ENCODE data around the gene ELOA. TPM values are rescaled to one million over a fixed set of nuclear protein-coding genes. Genes with fewer than 3 reads are reported as not detected.

ELOA gene
- total RNA-seq, 4 donors from 2014 or later: 38.2 to 58.2 (median 42.8) TPM

DNA sequence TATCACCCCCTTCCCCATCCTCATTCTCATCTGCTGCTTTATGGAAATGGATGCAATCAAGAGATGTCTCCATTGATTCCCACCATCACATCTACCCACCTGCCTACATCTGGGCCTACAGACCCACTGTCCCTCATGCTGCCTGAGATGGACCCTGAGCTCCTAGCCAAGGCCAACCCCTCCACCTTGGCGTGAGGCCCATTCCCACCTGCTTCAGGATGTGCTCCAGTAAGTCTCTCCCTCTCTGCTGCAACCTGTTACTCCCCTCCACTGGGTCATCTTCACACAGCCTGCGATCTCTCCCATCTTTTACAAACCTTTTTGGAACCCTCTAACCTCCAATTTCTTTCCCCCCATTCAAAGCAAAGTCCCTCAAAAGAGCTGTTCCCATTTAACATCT, 61.8 kb downstream of the ELOA start:
- DNase-seq (ENCODE audit: low spot score in 2 of 2): no peak
- TF ChIP-seq CTCF (IDR thresholded peaks at IDR 0.05) (no peak), POLR2A (IDR thresholded peaks at IDR 0.05) (no peak), POLR2AphosphoS5 (IDR thresholded peaks at IDR 0.05) (no peak), EP300 (IDR thresholded peaks at IDR 0.05) (no peak)
- Histone ChIP-seq H3K27me3 (no peaks in the 10 kb centered on the region), H3K9me3 (no peaks in the 10 kb centered on the region), H3K27ac (no peak overlapping the region), H3K36me3 (peaks cover 9% of the 10 kb centered on the region), H3K4me1 (peaks cover 14% of the 10 kb centered on the region), H3K4me3 (no peak overlapping the region)
- 88% methylated on average over 2 of the region's 2 CpGs for WGBS

GRCh38 chr1:23806280-23806679, 63.0 kb downstream of the ELOA start:
- Histone ChIP-seq H3K36me3 (peaks cover 13% of the 10 kb centered on the region), H3K27me3 (no peaks in the 10 kb centered on the region), H3K27ac (no peak overlapping the region)

GRCh38 chr1:23807453-23807852, 64.2 kb downstream of the ELOA start:
- H3K36me3 ChIP-seq: peaks cover 21% of the 10 kb centered on the region
- H3K4me3 ChIP-seq: no peak overlapping the region
- H3K27me3 ChIP-seq: no peaks in the 10 kb centered on the region
- TF ChIP-seq POLR2A (IDR thresholded peaks at IDR 0.05) (no peak), POLR2AphosphoS5 (IDR thresholded peaks at IDR 0.05) (no peak), CTCF (IDR thresholded peaks at IDR 0.05) (no peak), EP300 (IDR thresholded peaks at IDR 0.05) (no peak)
- H3K9me3 ChIP-seq: no peaks in the 10 kb centered on the region
- DNase-seq (ENCODE audit: low spot score in 2 of 2): no peak
- no peak overlapping the region for H3K27ac ChIP-seq
- peaks cover 2% of the 10 kb centered on the region for H3K4me1 ChIP-seq
- 68% methylated on average over 3 of the region's 3 CpGs for WGBS

More at GRCh38 chr1:23806280-23806679, 63.0 kb downstream of the ELOA start:
- no peak overlapping the region for H3K4me3 ChIP-seq
- H3K9me3 ChIP-seq: no peaks in the 10 kb centered on the region
- peaks cover 10% of the 10 kb centered on the region for H3K4me1 ChIP-seq
- 68% methylated on average over 6 of the region's 6 CpGs for WGBS
- TF ChIP-seq CTCF (IDR thresholded peaks at IDR 0.05) (no peak), POLR2AphosphoS5 (IDR thresholded peaks at IDR 0.05) (no peak), EP300 (IDR thresholded peaks at IDR 0.05) (no peak), POLR2A (IDR thresholded peaks at IDR 0.05) (no peak)
- no peak for DNase-seq (ENCODE audit: low spot score in 2 of 2)

GRCh38 chr1:23809751-23810171, 66.5 kb downstream of the ELOA start:
- 35% methylated on average over 6 of the region's 6 CpGs for WGBS
- peaks cover 33% of the 10 kb centered on the region for H3K36me3 ChIP-seq
- DNase-seq (ENCODE audit: low spot score in 2 of 2): no peak

More at GRCh38 chr1:23809751-23810171, 66.5 kb downstream of the ELOA start:
- no peak overlapping the region for H3K4me3 ChIP-seq
- H3K27me3 ChIP-seq: no peaks in the 10 kb centered on the region
- H3K9me3 ChIP-seq: no peaks in the 10 kb centered on the region
- peaks cover 2% of the 10 kb centered on the region for H3K4me1 ChIP-seq
- H3K27ac ChIP-seq: no peak overlapping the region
- TF ChIP-seq EP300 (IDR thresholded peaks at IDR 0.05) (no peak), CTCF (IDR thresholded peaks at IDR 0.05) (peak; percentile 18 to 70)

All from suprapubic skin (tissue), 4 donors.